DOHH2 (cell line): ENCODE data around the gene FRMD3.

Experiments used
- CTCF ChIP-seq: fragments of 200-600 bp; sonication (generic); IDR thresholded peaks from one replicate; pipeline ENCODE4 v1.5.1; 2014; ENCODE audit warnings: antibody characterized with exemption, mild to moderate bottlenecking, low read depth, low read length; ENCODE audit not compliant: poor library complexity, severe bottlenecking
- EZH2phosphoT487 ChIP-seq: fragments of 200-600 bp; sonication (generic); IDR thresholded peaks from 2 replicates; pipeline ENCODE4 v1.6.1; 2017; ENCODE audit warnings: borderline replicate concordance, mild to moderate bottlenecking, antibody characterized with exemption, low read length, moderate library complexity, mixed read lengths

- TF ChIP-seq CTCF (no peak), EZH2phosphoT487 (no peak)
Observed at GRCh38 chr9:83429229-83429628, 109.0 kb downstream of the FRMD3 start.
